ENCODE results near the gene PPIF. TPM values are rescaled to one million over a fixed set of nuclear protein-coding genes. Genes with fewer than 3 reads are reported as not detected.

The PPIF gene
- total RNA-seq, 2 donors from 2014 or later: 19.2 to 67.9 TPM

GRCh38 chr10:79301754-79302530 is 45.3 kb upstream of the PPIF start:
- Histone ChIP-seq H3K4me1 (no peaks in the 10 kb centered on the region), H3K36me3 (replicated peaks in 1 of 2; ENCODE audit: insufficient read depth in 1 of 2, low read depth in 2 of 2) (peaks cover 30 to 65% of the 10 kb centered on the region in 2 donors), H3K4me3 (no peak overlapping the region), H3K27ac (no peak overlapping the region), H3K9me3 (no peaks in the 10 kb centered on the region), H3K27me3 (no peaks in the 10 kb centered on the region)
- TF ChIP-seq POLR2A (IDR thresholded peaks at IDR 0.05): no peak
- TF ChIP-seq CTCF (IDR thresholded peaks at IDR 0.05): no peak
- DNase-seq (no peak), ATAC-seq (no peak)
- intact Hi-C loops (cut with DNase I): no loop called here
- 67 to 89% methylated on average over 4 to 18 of the region's 19 CpGs for WGBS, 2 donors

- intact Hi-C loops (cut with DNase I): no loop called here
- Histone ChIP-seq H3K9me3 (no peaks in the 10 kb centered on the region), H3K27me3 (no peaks in the 10 kb centered on the region), H3K36me3 (replicated peaks in 1 of 2; ENCODE audit: insufficient read depth in 1 of 2, low read depth in 2 of 2) (peaks cover 26 to 57% of the 10 kb centered on the region in 2 donors), H3K27ac (no peak overlapping the region), H3K4me1 (no peaks in the 10 kb centered on the region), H3K4me3 (no peak overlapping the region)
- no peak for DNase-seq
- TF ChIP-seq CTCF (IDR thresholded peaks at IDR 0.05) (no peak), POLR2A (IDR thresholded peaks at IDR 0.05) (no peak)
- 93 to 100% methylated on average over 1 to 25 of the region's 25 CpGs for WGBS, 2 donors
- ATAC-seq: no peak
Observed at GRCh38 chr10:79303631-79304478, 43.4 kb upstream of the PPIF start.

GRCh38 chr10:79304479-79305087 is 42.7 kb upstream of the PPIF start:
- DNase-seq: no peak
- WGBS, 2 donors: 89 to 92% methylated on average over 3 to 6 of the region's 6 CpGs
- TF ChIP-seq POLR2A (IDR thresholded peaks at IDR 0.05): no peak
- TF ChIP-seq CTCF (IDR thresholded peaks at IDR 0.05): no peak

GRCh38 chr10:79305515-79305914 is 41.8 kb upstream of the PPIF start:
- peaks cover 26 to 60% of the 10 kb centered on the region in 2 donors for H3K36me3 ChIP-seq (replicated peaks in 1 of 2; ENCODE audit: insufficient read depth in 1 of 2, low read depth in 2 of 2)
- WGBS, 2 donors: 89 to 90% methylated on average over 3 to 8 of the region's 8 CpGs
- no peak for TF ChIP-seq POLR2A (IDR thresholded peaks at IDR 0.05)
- no peak for TF ChIP-seq CTCF (IDR thresholded peaks at IDR 0.05)
- H3K27ac ChIP-seq: no peak overlapping the region
- no peaks in the 10 kb centered on the region for H3K27me3 ChIP-seq
- no peaks in the 10 kb centered on the region for H3K9me3 ChIP-seq
- no peaks in the 10 kb centered on the region for H3K4me1 ChIP-seq
- no peak overlapping the region for H3K4me3 ChIP-seq
- DNase-seq (no peak), ATAC-seq (no peak)
- intact Hi-C loops (cut with DNase I): no loop called here

More at GRCh38 chr10:79304479-79305087, 42.7 kb upstream of the PPIF start:
- Histone ChIP-seq H3K27ac (no peak overlapping the region), H3K4me3 (no peak overlapping the region), H3K27me3 (no peaks in the 10 kb centered on the region), H3K9me3 (no peaks in the 10 kb centered on the region), H3K36me3 (replicated peaks in 1 of 2; ENCODE audit: insufficient read depth in 1 of 2, low read depth in 2 of 2) (peaks cover 26 to 58% of the 10 kb centered on the region in 2 donors), H3K4me1 (no peaks in the 10 kb centered on the region)
- intact Hi-C loops (cut with DNase I): no loop called here
- ATAC-seq: no peak
